ENCODE data around the gene KRT80. TPM values are rescaled to one million over a fixed set of nuclear protein-coding genes. Genes with fewer than 3 reads are reported as not detected.

KRT80 gene
- total RNA-seq, 1 experiment from 2014 or later, result 8.8 TPM

- no peaks in the 10 kb centered on the region for H3K9me2 ChIP-seq (ENCODE audit: insufficient read depth)
- H3K9me3 ChIP-seq (ENCODE audit: control insufficient read depth in 1 of 2, insufficient read depth in 1 of 2, low read depth in 1 of 2, low read length in 2 of 2), result no peaks in the 10 kb centered on the region
- no peaks in the 10 kb centered on the region for H3K27me3 ChIP-seq (ENCODE audit: insufficient read depth, low read length)
- H3K79me2 ChIP-seq (ENCODE audit: insufficient read depth, low read length), result no peaks in the 10 kb centered on the region
- DNase-seq (ENCODE audit: low read depth, low spot score), result no peak
- no peak overlapping the region for H3K4me3 ChIP-seq (replicated peaks in 1 of 2; ENCODE audit: low read depth in 1 of 2, low read length in 2 of 2)
- H3K36me3 ChIP-seq (ENCODE audit: control insufficient read depth in 1 of 2, insufficient read depth in 2 of 2, low read length in 2 of 2), result no peaks in the 10 kb centered on the region
- ChIA-PET POLR2A (interaction anchor here (1.8 kb wide), 1 partner anchor 52 kb away, joined by 6 read pairs; no protein-coding TSS in a partner anchor), CTCF (interaction anchor here (1.5 kb wide), 1 partner anchor 102 kb away, joined by 5 read pairs; no protein-coding TSS in a partner anchor), RAD21 (ENCODE audit: low non-redundant PET in 1 of 2, low total read pairs in 2 of 2, uncharacterized antibody in 2 of 2, unreplicated experiment in 2 of 2) (interaction anchor here in 1 of 2 experiments (0.6 kb wide), 1 partner anchor 57 kb away, joined by 7 read pairs; no protein-coding TSS in a partner anchor)
- peaks cover 35 to 86% of the 10 kb centered on the region in 2 experiments for H3K4me1 ChIP-seq (ENCODE audit: control insufficient read depth in 1 of 2, insufficient read depth in 2 of 2, low read length in 2 of 2)
- no peak overlapping the region for H2AFZ ChIP-seq (ENCODE audit: low read depth, low read length, poor library complexity, severe bottlenecking)
- no peak overlapping the region; the same call in 1 of the 2 replicates for H3K4me2 ChIP-seq (ENCODE audit: low read length)
- TF ChIP-seq RAD21 (IDR thresholded peaks at IDR 0.05; ENCODE audit: low read depth) (no peak), FOSL1 (IDR thresholded peaks at IDR 0.05; ENCODE audit: low read depth) (no peak), SP1 (IDR thresholded peaks at IDR 0.05; ENCODE audit: low read depth) (no peak), CEBPB (IDR thresholded peaks at IDR 0.05; ENCODE audit: low read depth) (no peak), ATF3 (IDR thresholded peaks at IDR 0.05) (no peak), SRF (IDR thresholded peaks at IDR 0.05; ENCODE audit: low read depth) (no peak), JUND (IDR thresholded peaks at IDR 0.05) (no peak), ZBTB33 (IDR thresholded peaks at IDR 0.05; ENCODE audit: extremely low read depth, insufficient replicate concordance, low read length) (no peak), SIN3A (IDR thresholded peaks at IDR 0.05; ENCODE audit: low read depth) (no peak), TCF7L2 (IDR thresholded peaks at IDR 0.05; ENCODE audit: borderline replicate concordance, extremely low read depth, insufficient read depth, insufficient read length) (no peak), EZH2phosphoT487 (IDR thresholded peaks at IDR 0.05; ENCODE audit: borderline replicate concordance) (no peak), MAX (IDR thresholded peaks at IDR 0.05) (no peak), YY1 (IDR thresholded peaks at IDR 0.05; ENCODE audit: extremely low read depth, insufficient replicate concordance, low read depth, low read length) (no peak)
- intact Hi-C loops (cut with micrococcal nuclease), result no loop called here
- no TSS peak for BruUV-seq (replicated peaks)
- no peak for ATAC-seq
- H3K27ac ChIP-seq (ENCODE audit: low read depth, low read length), result no peak overlapping the region
- H4K20me1 ChIP-seq (ENCODE audit: insufficient read depth), result no peaks in the 10 kb centered on the region
- H3K9ac ChIP-seq (ENCODE audit: low read length), result no peak overlapping the region
Observed at GRCh38 chr12:52226446-52226845, 34.6 kb upstream of the KRT80 start.
